Measurements from ENCODE around the gene PSMB7.
A peak's percentile ranks its signal among the peaks of the same experiment; 100 is the strongest.

The PSMB7 gene

GRCh38 chr9:124312290-124313265, 102.7 kb downstream of the PSMB7 start:
- TF ChIP-seq REST (IDR thresholded peaks at IDR 0.05; ENCODE audit: low read depth), result no peak
- no peak for TF ChIP-seq NFIC (IDR thresholded peaks at IDR 0.05)
- no peak for TF ChIP-seq USF1 (IDR thresholded peaks at IDR 0.05)
- TF ChIP-seq RAD21 (IDR thresholded peaks at IDR 0.05; ENCODE audit: low read depth), result no peak
- TF ChIP-seq CREB1 (IDR thresholded peaks at IDR 0.05; ENCODE audit: low read depth), result no peak
- TF ChIP-seq EGR1 (IDR thresholded peaks at IDR 0.05), result no peak
- no peak for TF ChIP-seq CEBPB (IDR thresholded peaks at IDR 0.05)
- TF ChIP-seq EP300 (IDR thresholded peaks at IDR 0.05; ENCODE audit: borderline replicate concordance), result no peak
- TF ChIP-seq YY1 (IDR thresholded peaks at IDR 0.05; ENCODE audit: low read depth), result no peak
- TF ChIP-seq FOXM1 (IDR thresholded peaks at IDR 0.05; ENCODE audit: borderline replicate concordance, low read depth), result no peak
- no peak for TF ChIP-seq TCF12 (IDR thresholded peaks at IDR 0.05; ENCODE audit: low read depth)

- TF ChIP-seq USF1 (IDR thresholded peaks at IDR 0.05) (no peak), TCF12 (IDR thresholded peaks at IDR 0.05; ENCODE audit: low read depth) (no peak), CEBPB (IDR thresholded peaks at IDR 0.05) (no peak), NFIC (IDR thresholded peaks at IDR 0.05) (no peak), EP300 (IDR thresholded peaks at IDR 0.05; ENCODE audit: borderline replicate concordance) (no peak), CREB1 (IDR thresholded peaks at IDR 0.05; ENCODE audit: low read depth) (no peak), ZBTB7A (IDR thresholded peaks at IDR 0.05; ENCODE audit: low read depth) (no peak), EGR1 (IDR thresholded peaks at IDR 0.05) (no peak), YY1 (IDR thresholded peaks at IDR 0.05; ENCODE audit: low read depth) (no peak), RAD21 (IDR thresholded peaks at IDR 0.05; ENCODE audit: low read depth) (no peak; the same call in 1 of the 2 replicates), TAF1 (IDR thresholded peaks at IDR 0.05; ENCODE audit: low read depth) (no peak), FOXM1 (IDR thresholded peaks at IDR 0.05; ENCODE audit: borderline replicate concordance, low read depth) (no peak), TEAD4 (IDR thresholded peaks at IDR 0.05) (no peak), REST (IDR thresholded peaks at IDR 0.05; ENCODE audit: low read depth) (no peak), MAX (IDR thresholded peaks at IDR 0.05) (no peak)
Measured at GRCh38 chr9:124311283-124311682, 104.0 kb downstream of the PSMB7 start.

- no peak for TF ChIP-seq REST (IDR thresholded peaks at IDR 0.05; ENCODE audit: low read depth)
- peak; percentile 96 for TF ChIP-seq NFIC (IDR thresholded peaks at IDR 0.05)
- TF ChIP-seq TCF12 (IDR thresholded peaks at IDR 0.05; ENCODE audit: low read depth), result peak; percentile 94
- TF ChIP-seq FOXM1 (IDR thresholded peaks at IDR 0.05; ENCODE audit: borderline replicate concordance, low read depth), result peak; percentile 61; the same call in 1 of the 2 replicates
- TF ChIP-seq CEBPB (IDR thresholded peaks at IDR 0.05), result peak; percentile 34; the same call in 1 of the 2 replicates
- peak; percentile 94 for TF ChIP-seq EP300 (IDR thresholded peaks at IDR 0.05; ENCODE audit: borderline replicate concordance)
- TF ChIP-seq EGR1 (IDR thresholded peaks at IDR 0.05), result no peak
- peak; percentile 83 for TF ChIP-seq MAX (IDR thresholded peaks at IDR 0.05)
- peak; percentile 99 for TF ChIP-seq TEAD4 (IDR thresholded peaks at IDR 0.05)
- no peak for TF ChIP-seq YY1 (IDR thresholded peaks at IDR 0.05; ENCODE audit: low read depth)
- peak; percentile 82 for TF ChIP-seq ZBTB7A (IDR thresholded peaks at IDR 0.05; ENCODE audit: low read depth)
- TF ChIP-seq RAD21 (IDR thresholded peaks at IDR 0.05; ENCODE audit: low read depth), result peak; percentile 22; the same call in 1 of the 2 replicates
- TF ChIP-seq USF1 (IDR thresholded peaks at IDR 0.05), result 0 out of 2 replicates have a peak, but pooled peaks have one; percentile 17
- peak; percentile 36; the same call in 1 of the 2 replicates for TF ChIP-seq CREB1 (IDR thresholded peaks at IDR 0.05; ENCODE audit: low read depth)
- no peak for TF ChIP-seq TAF1 (IDR thresholded peaks at IDR 0.05; ENCODE audit: low read depth)
Measured at GRCh38 chr9:124309667-124310084, 105.6 kb downstream of the PSMB7 start.
